Aorta (tissue), 5 donors: ENCODE results near the gene GHRL. TPM values are rescaled to one million over a fixed set of nuclear protein-coding genes. Genes with fewer than 3 reads are reported as not detected.
A peak's percentile ranks its signal among the peaks of the same experiment; 100 is the strongest.

Experiments
- ATAC-seq: fragments of 200-7000 bp; cut with Tn5 transposase; one replicate; pipeline ENCODE4 v1.9.1; 2022; ENCODE audit warnings: moderate library complexity; ENCODE audit not compliant: low FRiP score
- DNase-seq, 2 donors: peaks; one replicate each; pipeline ENCODE4 v3.0.0-alpha.2; 2020
- H3K27ac ChIP-seq, 2 donors: one replicate each; pipeline ENCODE4 v1.5.1; 2013; ENCODE audit warnings: low read length in 2 of 2, mild to moderate bottlenecking in 2 of 2, moderate library complexity in 2 of 2, control low read depth in 1 of 2, inconsistent platforms in 1 of 2, low read depth in 1 of 2
- H3K27me3 ChIP-seq, 2 donors: one replicate each; pipeline ENCODE4 v1.6.1; 2013; ENCODE audit warnings: control low read depth in 1 of 2, low read length in 1 of 2, mild to moderate bottlenecking in 1 of 2, moderate library complexity in 1 of 2; ENCODE audit not compliant: insufficient read depth in 2 of 2, control insufficient read depth in 1 of 2
- H3K36me3 ChIP-seq, 2 donors: one replicate each; pipeline ENCODE4 v1.6.1; 2013; ENCODE audit warnings: control low read depth in 1 of 2, low read length in 1 of 2, mild to moderate bottlenecking in 1 of 2; ENCODE audit not compliant: insufficient read depth in 2 of 2, control insufficient read depth in 1 of 2
- H3K4me1 ChIP-seq, 2 donors: one replicate each; pipeline ENCODE4 v1.6.1; 2013; ENCODE audit warnings: low read length in 2 of 2, control low read depth in 1 of 2, mild to moderate bottlenecking in 1 of 2, moderate library complexity in 1 of 2; ENCODE audit not compliant: insufficient read depth in 2 of 2, control insufficient read depth in 1 of 2
- H3K4me3 ChIP-seq, 2 donors: one replicate each; pipeline ENCODE4 v1.5.1; 2013; ENCODE audit warnings: low read length in 2 of 2, control low read depth in 1 of 2, mild to moderate bottlenecking in 1 of 2
- H3K9me3 ChIP-seq: one replicate; pipeline ENCODE4 v1.6.1; 2013; ENCODE audit warnings: mild to moderate bottlenecking, low read length; ENCODE audit not compliant: control insufficient read depth
- WGBS, 2 donors: extraction: QIAGEN DNeasy Blood & Tissue Kit; methylation state at CpG; one replicate each; pipeline ENCODE4 v1.1.7; 2013; 5-methylcytosine and 5-hydroxymethylcytosine counted together
- intact Hi-C, 2 donors: fragments of 100-400 bp; cut with DNase I; formaldehyde crosslinking; loops; one replicate each; pipeline versions ENCODE4 v1.14.2 to v1.15.0; 2022
- polyA plus RNA-seq, 2 donors: library from polyadenylated mRNA; stranded (reverse); fragments of 200-250 nt; gene quantifications; one replicate each; pipeline ENCODE4 v1.2.3, GENCODE V29; 2013
- total RNA-seq, 2 donors: library from RNA; stranded (reverse); fragmentation: NEBNext Ultra II Directional; extraction: Animal tissue kit (Norgen Biotek cat#: 25700); gene quantifications; one replicate each; pipeline ENCODE4 v1.2.1, GENCODE V29; 2021
- donor health status: healthy with polysubstance abuse.
- donor health status: Bipolar disorder and iron deficiency.
- donor health status: DM: no; HTN: no; CAD: no.
- donor health status: DM: no; HTN: no; CAD: no.
- donor health status: DM: yes; HTN: yes; CAD: no.

Gene GHRL
- total and polyA plus RNA-seq, 4 donors, result 0.36 to 1.7 (median 1.6) TPM; not detected in 1

GRCh38 chr3:10337323-10338163, 44.8 kb upstream of the GHRL start:
- H3K27ac ChIP-seq, result no peak overlapping the region
- ATAC-seq, result no peak

DNA sequence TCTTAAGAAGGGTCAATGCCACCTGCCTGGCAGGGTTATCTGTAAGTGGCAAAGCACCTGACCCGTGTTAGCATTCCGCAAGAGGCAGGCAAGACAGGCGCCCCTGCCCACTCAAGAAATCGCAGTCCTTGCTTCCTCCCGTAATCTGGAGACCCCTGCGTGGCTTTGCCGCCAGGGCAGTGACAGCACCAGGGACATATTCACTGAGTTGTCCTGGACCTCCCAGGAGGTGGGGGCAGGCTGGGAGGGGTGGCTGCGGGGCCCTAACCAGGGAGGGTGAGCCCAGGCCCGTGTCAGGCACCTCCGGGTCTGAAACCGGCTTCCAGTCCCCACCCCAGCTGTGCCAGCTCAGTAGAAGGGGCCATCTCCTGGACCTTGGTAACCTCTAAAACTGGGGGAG, 44.0 kb upstream of the GHRL start:
- Histone ChIP-seq H3K27ac (no peak overlapping the region), H3K36me3 (no peaks in the 10 kb centered on the region), H3K4me1 (no peaks in the 10 kb centered on the region), H3K9me3 (no peaks in the 10 kb centered on the region), H3K4me3 (no peak overlapping the region), H3K27me3 (no peaks in the 10 kb centered on the region)
- intact Hi-C loops, result no loop called here
- ATAC-seq (no peak), DNase-seq (no peak)
- WGBS, 2 donors, result 88 to 89% methylated on average over 11 of the region's 11 CpGs

More at GRCh38 chr3:10337323-10338163, 44.8 kb upstream of the GHRL start:
- Histone ChIP-seq H3K4me1 (no peaks in the 10 kb centered on the region), H3K27me3 (no peaks in the 10 kb centered on the region), H3K4me3 (no peak overlapping the region), H3K9me3 (no peaks in the 10 kb centered on the region), H3K36me3 (no peaks in the 10 kb centered on the region)
- WGBS, 2 donors, result 78 to 81% methylated on average over 19 to 20 of the region's 20 CpGs
- intact Hi-C loops, result no loop called here
- no peak for DNase-seq

- ATAC-seq, result no peak
- Histone ChIP-seq H3K4me3 (no peak overlapping the region), H3K27ac (no peak overlapping the region), H3K27me3 (no peaks in the 10 kb centered on the region), H3K4me1 (no peaks in the 10 kb centered on the region), H3K36me3 (no peaks in the 10 kb centered on the region), H3K9me3 (no peaks in the 10 kb centered on the region)
- no peak for DNase-seq
- 80 to 81% methylated on average over 29 of the region's 29 CpGs for WGBS, 2 donors
- intact Hi-C loops, result no loop called here
Measured at GRCh38 chr3:10335871-10336622, 43.3 kb upstream of the GHRL start.

- no peak for DNase-seq
- no peak overlapping the region for H3K4me3 ChIP-seq
- no peaks in the 10 kb centered on the region for H3K27me3 ChIP-seq
- 75 to 82% methylated on average over 4 of the region's 4 CpGs for WGBS, 2 donors
- H3K4me1 ChIP-seq, result no peaks in the 10 kb centered on the region
- ATAC-seq, result no peak
- H3K9me3 ChIP-seq, result no peaks in the 10 kb centered on the region
- no peaks in the 10 kb centered on the region for H3K36me3 ChIP-seq
- H3K27ac ChIP-seq, result no peak overlapping the region
- intact Hi-C loops, result no loop called here
Measured at GRCh38 chr3:10335190-10335738, 42.5 kb upstream of the GHRL start.

DNA sequence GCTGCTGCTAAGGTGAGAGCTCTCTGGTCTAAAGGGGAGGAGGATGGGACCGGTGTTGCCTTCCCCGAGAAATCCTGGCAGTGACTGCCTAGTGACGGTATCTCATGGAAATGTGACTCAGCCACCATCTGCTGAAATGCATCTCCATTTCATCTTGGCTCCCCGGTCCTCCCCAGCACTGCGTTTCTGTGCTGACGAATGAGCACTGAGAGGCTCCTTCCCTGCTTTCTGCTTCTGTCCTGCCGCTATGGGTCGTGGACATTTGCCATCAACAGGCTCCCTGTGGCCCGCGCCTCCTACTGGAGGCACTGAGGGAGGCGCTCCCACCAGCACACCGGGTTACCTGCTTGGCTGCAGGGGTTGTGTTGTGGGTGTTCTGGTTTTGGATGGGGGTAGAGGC, 41.7 kb upstream of the GHRL start:
- no peaks in the 10 kb centered on the region for H3K4me1 ChIP-seq
- WGBS, 2 donors, result 64 to 65% methylated on average over 12 of the region's 12 CpGs
- no peaks in the 10 kb centered on the region for H3K27me3 ChIP-seq
- no peak for DNase-seq
- no peaks in the 10 kb centered on the region for H3K36me3 ChIP-seq
- no peak overlapping the region for H3K27ac ChIP-seq
- H3K4me3 ChIP-seq, result no peak overlapping the region
- H3K9me3 ChIP-seq, result no peaks in the 10 kb centered on the region
- ATAC-seq, result no peak
- intact Hi-C loops, result no loop called here

DNA sequence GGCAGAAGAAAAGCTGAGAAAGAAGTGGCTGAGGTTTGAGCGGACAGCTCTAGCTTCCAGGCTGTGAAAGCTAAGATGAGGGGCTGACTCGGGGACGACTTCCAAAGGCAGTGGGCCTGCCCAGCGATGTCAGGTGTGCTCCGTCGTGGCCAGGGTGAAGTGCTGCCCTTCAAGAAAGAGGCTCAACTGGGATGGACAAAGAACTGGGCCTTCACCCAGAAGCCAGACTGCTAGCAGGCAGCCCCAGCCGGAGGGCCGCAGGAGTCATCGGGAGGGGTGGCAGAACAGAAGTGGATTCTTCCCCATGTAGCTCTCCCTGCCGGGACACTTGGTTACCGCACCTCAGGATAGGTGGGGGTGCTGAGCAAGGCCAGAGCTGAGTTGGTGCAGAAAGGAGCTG, 41.3 kb upstream of the GHRL start:
- H3K27me3 ChIP-seq, result no peaks in the 10 kb centered on the region
- 78 to 83% methylated on average over 11 of the region's 11 CpGs for WGBS, 2 donors

DNA sequence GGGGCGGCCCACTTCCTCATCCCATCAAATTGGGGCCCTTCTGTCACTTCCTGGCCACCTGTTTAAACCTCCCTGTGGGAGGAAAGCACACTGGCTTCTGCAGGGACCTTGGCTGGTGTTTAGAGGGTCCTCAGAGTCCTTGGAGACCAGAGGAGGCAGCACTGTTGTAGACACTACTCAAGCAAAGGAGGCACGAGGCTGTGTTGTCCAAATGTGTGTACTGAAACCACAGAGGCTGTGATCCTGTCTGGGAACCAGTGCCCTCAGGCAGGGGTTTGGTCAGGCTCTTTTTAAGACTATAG, 40.6 kb upstream of the GHRL start:
- no peaks in the 10 kb centered on the region for H3K36me3 ChIP-seq
- H3K27ac ChIP-seq, result no peak overlapping the region
- 75% methylated on average over 2 of the region's 2 CpGs for WGBS, 2 donors
- H3K4me1 ChIP-seq, result no peaks in the 10 kb centered on the region
- DNase-seq, result no peak
- H3K9me3 ChIP-seq, result no peaks in the 10 kb centered on the region
- intact Hi-C loops, result no loop called here
- H3K27me3 ChIP-seq, result no peaks in the 10 kb centered on the region
- H3K4me3 ChIP-seq, result no peak overlapping the region
- no peak for ATAC-seq

More for the DNA sequence above, 41.3 kb upstream of the GHRL start:
- Histone ChIP-seq H3K4me1 (no peaks in the 10 kb centered on the region), H3K4me3 (no peak overlapping the region), H3K36me3 (no peaks in the 10 kb centered on the region), H3K27ac (no peak overlapping the region), H3K9me3 (no peaks in the 10 kb centered on the region)
- intact Hi-C loops, result no loop called here
- no peak for ATAC-seq
- DNase-seq, result peak in 1 of 2 donors; percentile 67

DNA sequence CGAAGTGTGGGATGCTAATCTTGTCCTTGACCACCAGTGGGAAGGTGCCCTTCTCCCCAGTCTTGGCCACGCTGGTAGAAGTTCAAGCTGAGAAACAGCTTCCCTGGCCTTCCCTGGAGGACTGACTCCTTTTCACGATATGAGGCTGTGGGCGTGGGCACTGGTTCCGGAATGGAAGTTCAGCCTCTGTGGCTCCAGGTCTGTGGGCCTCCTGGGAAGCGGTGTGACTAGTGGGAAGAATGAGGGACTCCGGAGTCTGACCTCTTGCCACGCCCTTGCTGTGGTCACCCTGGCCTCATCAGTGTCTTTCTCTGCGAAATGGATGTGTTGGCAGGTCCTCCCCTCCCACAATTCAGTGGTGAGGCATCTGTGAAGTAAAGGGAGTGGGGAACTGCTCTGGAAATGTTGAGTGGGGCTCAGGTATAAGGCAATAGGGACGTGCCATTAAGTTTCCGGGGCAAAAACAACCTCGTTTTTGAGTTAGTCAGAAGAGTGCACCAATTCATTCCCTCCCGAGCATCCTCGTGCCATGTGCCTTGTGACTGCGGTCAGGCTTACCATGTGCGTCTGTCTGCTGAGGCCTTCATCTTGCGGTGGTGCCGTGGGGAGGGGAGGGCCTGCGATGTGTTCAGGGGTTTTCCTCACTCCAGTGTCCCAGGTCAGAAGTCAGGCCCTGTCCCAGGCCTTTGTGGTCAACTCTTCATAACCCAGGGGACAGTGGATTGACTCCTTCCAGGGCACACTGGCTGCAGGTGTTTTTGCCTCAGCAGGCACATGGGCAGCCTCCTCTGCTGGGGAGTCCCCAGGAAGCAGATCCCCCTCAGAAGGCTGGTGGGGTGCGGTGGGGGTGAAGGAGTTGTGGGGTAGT, 40.0 kb upstream of the GHRL start:
- ATAC-seq (no peak), DNase-seq (peak; percentile 32 to 55)
- no peak overlapping the region for H3K4me3 ChIP-seq
- intact Hi-C loops, result no loop called here
- 85 to 87% methylated on average over 20 of the region's 20 CpGs for WGBS, 2 donors
- no peaks in the 10 kb centered on the region for H3K36me3 ChIP-seq
- H3K27me3 ChIP-seq, result no peaks in the 10 kb centered on the region
- no peak overlapping the region for H3K27ac ChIP-seq
- no peaks in the 10 kb centered on the region for H3K9me3 ChIP-seq
- H3K4me1 ChIP-seq, result no peaks in the 10 kb centered on the region
